Activated T-helper 1 cell treated with anti-CD3 and anti-CD28 coated beads, Interleukin-2, amount 50 U/mL, for 16 hours (primary cell): ENCODE results near the gene PITRM1.

Experiments used
- DNase-seq, 2 donors: peaks; one replicate each; pipeline ENCODE4 v3.0.0-alpha.2; 2020; ENCODE audit warnings: low read depth in 1 of 2, low spot score in 1 of 2

The PITRM1 gene

GRCh38 chr10:3167611-3168330 is 4.8 kb downstream of the PITRM1 start:
- no peak for DNase-seq

DNA sequence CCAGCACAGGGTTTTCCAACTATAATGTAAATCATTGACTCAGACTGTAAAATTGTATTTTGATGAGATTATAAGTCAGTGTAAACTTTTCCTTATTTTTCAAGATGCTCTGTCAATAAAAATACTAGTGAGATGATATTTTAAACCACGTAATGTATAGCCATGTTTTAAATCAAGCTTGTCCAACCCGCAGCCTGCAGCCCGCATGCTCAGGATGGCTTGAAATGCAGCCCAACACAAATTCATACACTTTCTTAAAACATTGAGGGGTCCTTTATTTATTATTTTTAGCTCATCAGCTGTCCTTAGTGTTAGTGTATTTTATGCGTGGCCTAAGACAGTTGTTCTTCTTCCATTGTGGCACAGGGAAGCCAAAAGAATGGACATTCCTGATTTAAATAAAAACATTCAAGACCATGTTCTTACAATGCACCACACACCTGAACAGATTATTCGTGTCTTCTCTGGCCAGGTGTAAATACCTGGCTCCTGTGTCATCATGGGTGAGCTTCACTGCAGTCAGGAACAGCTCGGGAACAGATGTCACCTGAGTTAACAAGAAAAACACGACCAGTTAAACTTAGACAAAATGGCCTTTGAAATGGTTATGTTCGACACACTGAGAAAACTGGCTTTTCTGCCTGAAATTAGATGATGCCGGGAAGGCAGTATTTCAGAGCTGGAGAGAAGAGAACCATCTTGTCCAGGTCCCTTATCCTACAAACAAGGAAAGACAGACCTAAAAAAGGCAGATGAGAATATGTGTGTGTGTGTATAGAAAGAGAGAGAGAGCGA is 5.9 kb downstream of the PITRM1 start:
- no peak for DNase-seq

DNA sequence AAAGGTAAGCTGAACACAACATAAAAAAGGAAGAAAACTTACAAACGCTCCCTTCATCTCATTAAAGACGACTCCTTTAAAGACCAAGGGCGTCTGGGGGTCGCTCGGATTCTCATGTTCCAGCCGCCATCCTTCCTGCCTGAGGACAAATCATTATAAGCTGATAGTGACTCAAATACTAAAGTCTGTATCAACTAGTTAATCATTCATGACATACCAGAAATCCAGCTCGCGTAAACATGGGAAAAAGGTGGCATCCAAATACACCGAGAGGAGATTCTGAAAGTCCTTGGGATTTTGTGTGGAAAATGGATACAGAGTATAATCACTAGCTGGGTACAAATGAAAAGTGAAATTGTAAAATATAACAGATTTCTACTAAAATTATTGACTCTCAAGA is 7.4 kb downstream of the PITRM1 start:
- no peak for DNase-seq

DNA sequence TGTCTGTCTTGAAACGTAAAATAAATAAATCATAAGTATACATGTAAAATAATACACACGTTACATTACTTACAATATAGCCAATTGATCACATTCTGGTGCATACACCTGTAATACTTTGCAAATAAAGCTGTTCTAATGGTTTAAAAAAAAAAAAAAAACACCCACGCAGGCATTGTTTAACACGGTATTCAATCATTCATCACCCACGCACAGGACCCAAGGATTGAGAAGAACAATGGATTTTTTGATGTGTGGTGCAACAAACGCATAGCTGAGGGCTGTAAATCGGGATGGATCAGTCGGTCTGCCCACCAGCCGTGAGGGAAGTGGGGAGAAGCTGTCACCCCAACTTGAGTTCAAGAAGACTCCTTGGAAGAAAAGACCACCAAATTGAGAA is 8.7 kb downstream of the PITRM1 start:
- DNase-seq, result no peak

DNA sequence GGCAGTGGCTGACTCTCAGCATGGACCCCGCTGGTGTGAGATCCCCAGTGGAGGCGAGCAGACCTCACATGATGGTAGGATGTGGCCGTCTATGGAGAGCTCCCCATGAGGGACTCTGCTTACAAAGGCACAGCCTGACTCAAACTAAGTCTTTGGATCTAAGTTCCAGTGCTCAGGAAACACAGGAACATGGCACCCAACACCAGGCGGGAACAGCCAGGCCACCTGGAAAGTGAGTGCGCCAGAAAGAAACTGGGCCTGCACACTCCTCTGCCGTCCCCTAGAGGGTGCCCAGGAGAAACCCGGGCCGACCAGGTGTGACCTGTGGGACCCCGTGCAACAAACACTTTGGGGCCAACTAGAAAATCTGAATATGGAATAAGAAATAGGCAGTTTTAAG is 10.0 kb downstream of the PITRM1 start:
- no peak for DNase-seq

- DNase-seq, result no peak
Observed at GRCh38 chr10:3159152-3159551, 13.4 kb downstream of the PITRM1 start.

GRCh38 chr10:3154666-3155065 is 17.9 kb downstream of the PITRM1 start:
- no peak for DNase-seq

DNA sequence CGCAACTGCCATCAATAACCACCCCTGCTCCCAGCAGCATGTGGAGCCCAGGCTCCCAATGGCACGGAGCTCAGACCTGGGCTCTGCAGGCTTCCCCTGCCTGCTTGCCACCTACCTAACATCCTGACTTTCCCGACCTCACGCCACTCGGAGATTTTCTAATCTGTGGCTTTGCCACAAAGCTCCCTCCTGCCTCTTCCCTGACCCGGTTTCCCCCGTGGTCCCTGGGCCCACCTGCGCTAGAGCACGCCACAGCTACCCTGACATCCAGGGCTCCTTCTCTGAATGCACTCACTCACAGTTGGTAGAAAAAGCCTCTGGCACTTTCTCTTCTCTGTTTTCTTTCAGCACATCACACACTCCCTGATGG is 20.0 kb downstream of the PITRM1 start:
- DNase-seq, result no peak

GRCh38 chr10:3151889-3152565 is 20.6 kb downstream of the PITRM1 start:
- DNase-seq, result no peak

DNA sequence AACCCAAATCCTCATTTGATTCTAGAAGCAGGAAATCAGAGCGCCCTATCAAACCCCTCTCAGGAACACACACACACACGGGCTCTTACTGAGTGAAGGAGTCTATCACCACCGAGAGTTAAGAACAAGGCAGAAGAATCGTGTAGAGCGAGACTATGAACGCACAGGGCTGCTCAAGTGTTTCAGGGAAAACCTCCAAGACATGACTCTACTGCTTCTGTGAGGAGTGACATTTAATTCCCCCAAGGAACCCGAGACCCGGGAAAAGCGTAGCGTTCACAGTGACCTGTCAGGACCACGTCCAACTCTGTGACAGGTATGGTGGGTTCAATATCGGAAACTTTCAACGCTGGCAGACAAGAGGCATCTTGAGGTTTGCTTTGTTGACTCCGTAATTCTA is 21.6 kb downstream of the PITRM1 start:
- DNase-seq, result no peak

GRCh38 chr10:3150366-3150765 is 22.2 kb downstream of the PITRM1 start:
- DNase-seq, result no peak

DNA sequence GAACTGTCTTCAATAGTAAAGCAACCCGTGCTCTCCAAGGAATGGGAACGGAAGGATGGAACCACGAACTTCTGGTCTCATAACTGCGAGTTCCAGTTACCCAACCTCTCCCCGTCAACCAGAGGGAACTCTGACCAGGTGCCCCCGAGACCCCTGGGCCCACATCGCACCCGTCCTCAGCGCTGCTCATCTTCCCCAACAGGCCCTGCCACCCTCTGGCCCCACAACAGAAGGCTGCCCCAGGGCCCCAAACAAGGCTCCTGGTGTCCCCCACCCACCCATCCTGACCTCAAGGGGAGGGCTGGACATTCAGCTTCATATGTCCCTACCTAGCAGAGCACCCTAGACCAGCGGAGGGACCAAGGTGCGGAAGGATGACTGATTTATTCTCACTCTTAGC is 22.7 kb downstream of the PITRM1 start:
- DNase-seq, result no peak

GRCh38 chr10:3148994-3149393 is 23.6 kb downstream of the PITRM1 start:
- DNase-seq, result no peak

DNA sequence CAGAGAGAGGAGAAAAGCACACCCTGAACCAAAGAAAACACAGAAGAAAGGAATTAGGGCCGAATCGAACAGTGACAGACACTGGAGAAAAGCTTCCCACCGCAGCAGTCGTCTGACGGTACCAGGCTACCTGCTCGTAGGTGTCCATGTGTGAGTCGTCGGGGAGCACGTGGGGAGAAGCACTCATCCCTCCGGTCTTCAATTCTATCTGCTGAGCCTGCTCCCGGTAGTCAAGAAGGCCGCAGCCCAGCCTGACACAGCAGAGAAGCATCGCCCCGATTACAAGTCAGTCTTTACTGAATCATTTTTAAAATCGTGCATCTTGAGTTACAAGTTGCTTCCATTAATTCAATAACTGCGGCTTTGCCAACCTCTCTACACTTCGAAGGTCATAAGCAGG is 24.5 kb downstream of the PITRM1 start:
- DNase-seq, result no peak

- DNase-seq, result no peak
Observed at GRCh38 chr10:3147117-3147820, 25.3 kb downstream of the PITRM1 start.

- no peak for DNase-seq
Observed at GRCh38 chr10:3146289-3146688, 26.3 kb downstream of the PITRM1 start.

GRCh38 chr10:3145366-3145765 is 27.2 kb downstream of the PITRM1 start:
- DNase-seq, result no peak

- DNase-seq, result no peak
Observed at GRCh38 chr10:3143791-3144434, 28.7 kb downstream of the PITRM1 start.

GRCh38 chr10:3143366-3143765 is 29.2 kb downstream of the PITRM1 start:
- DNase-seq, result no peak

GRCh38 chr10:3142146-3142875 is 30.3 kb downstream of the PITRM1 start:
- DNase-seq, result no peak
